GM12878 (cell line): ENCODE data around the gene INO80C. TPM values are rescaled to one million over a fixed set of nuclear protein-coding genes. Genes with fewer than 3 reads are reported as not detected.

ENCODE experiments used
- ATAC-seq: fragments of 200-7000 bp; cut with Tn5 transposase; 3 replicates; pipeline ENCODE4 v1.9.1; 2020; ENCODE audit warnings: mild to moderate bottlenecking, moderate library complexity
- BruUV-seq: library from RNA; stranded (reverse); fragments of 400-500 nt; replicated peaks from 2 replicates; lab custom pipeline; 2021; lab: Mats Ljungman, UMichigan
- CTCF ChIA-PET: fragments of 300-600 bp; sonication (Branson Sonifier 250); formaldehyde crosslinking; extraction: SDS; loops from one replicate; lab custom pipeline; 2021; ENCODE audit warnings: inconsistent platforms; lab: Yijun Ruan, JAX
- POLR2A ChIA-PET: fragments of 350-600 bp; formaldehyde crosslinking; extraction: SDS; loops from one replicate; lab custom pipeline; 2021; ENCODE audit warnings: inconsistent platforms; lab: Charles Lee
- RAD21 ChIA-PET: fragments of 300-600 bp; sonication (Branson Sonifier 250); formaldehyde crosslinking; loops from one replicate; lab custom pipeline; 2023; ENCODE audit warnings: antibody characterized with exemption; ENCODE audit not compliant: unreplicated experiment; lab: Charles Lee
- SMC1A ChIA-PET: fragments of 300-600 bp; sonication (Branson Sonifier 250); formaldehyde crosslinking; loops from one replicate; lab custom pipeline; 2023; ENCODE audit not compliant: unreplicated experiment, uncharacterized antibody; lab: Charles Lee
- DNase-seq: peaks from one replicate; pipeline ENCODE4 v3.0.0-alpha.2; 2011; ENCODE audit warnings: low read depth, low spot score
- FAIRE-seq: peaks from 3 replicates; lab custom pipeline; 2011; peaks lifted over from hg19 to GRCh38; lab: Jason Lieb, UNC
- H2AFZ ChIP-seq: 2 replicates; pipeline ENCODE4 v1.6.0; 2011; ENCODE audit warnings: low read depth, low read length, control low read depth; ENCODE audit not compliant: control insufficient read depth
- H3K27ac ChIP-seq: 2 replicates; pipeline ENCODE4 v1.5.1; 2011; ENCODE audit warnings: control low read depth; ENCODE audit not compliant: control insufficient read depth, insufficient read depth
- H3K27me3 ChIP-seq, 2 experiments: replicated peaks in 1 of 2; 2 replicates each; pipeline versions ENCODE4 v1.6.0 to v1.6.1; 2011; ENCODE audit warnings: low read length in 1 of 2; ENCODE audit not compliant: control insufficient read depth in 2 of 2, insufficient read depth in 2 of 2
- H3K36me3 ChIP-seq, 2 experiments: 2 replicates each; pipeline ENCODE4 v1.5.1; 2011; ENCODE audit warnings: low read length in 1 of 2; ENCODE audit not compliant: control insufficient read depth in 2 of 2, insufficient read depth in 2 of 2
- H3K4me1 ChIP-seq: 2 replicates; pipeline ENCODE4 v1.6.1; 2011; ENCODE audit warnings: mild to moderate bottlenecking, low read length, moderate library complexity, mixed read lengths; ENCODE audit not compliant: control insufficient read depth, insufficient read depth
- H3K4me2 ChIP-seq: 2 replicates; pipeline ENCODE4 v1.6.0; 2011; ENCODE audit warnings: control low read depth; ENCODE audit not compliant: control insufficient read depth, insufficient read depth
- H3K4me3 ChIP-seq: fragments of 200-600 bp; sonication (generic); 2 replicates; pipeline ENCODE4 v1.5.1; 2016
- H3K79me2 ChIP-seq: 2 replicates; pipeline ENCODE4 v1.6.0; 2011; ENCODE audit warnings: low read length; ENCODE audit not compliant: control insufficient read depth, insufficient read depth
- H3K9ac ChIP-seq: 2 replicates; pipeline ENCODE4 v1.8.0; 2011; ENCODE audit warnings: low read length, control low read depth, mixed read lengths; ENCODE audit not compliant: control insufficient read depth, insufficient read depth
- H3K9me3 ChIP-seq: replicated peaks from 3 replicates; pipeline ENCODE4 v1.5.1; 2011; ENCODE audit warnings: mild to moderate bottlenecking, low read length; ENCODE audit not compliant: control insufficient read depth, insufficient read depth
- H4K20me1 ChIP-seq: 2 replicates; pipeline ENCODE4 v1.6.0; 2011; ENCODE audit not compliant: control insufficient read depth, insufficient read depth
- IKZF1 ChIP-seq: fragments of 450-650 bp; conservative IDR thresholded peaks from 2 replicates; pipeline ENCODE4 v1.6.1; 2017; ENCODE audit warnings: antibody characterized with exemption, mild to moderate bottlenecking
- NR2F1 ChIP-seq: fragments of 450-650 bp; conservative IDR thresholded peaks from 2 replicates; pipeline ENCODE4 v1.6.1; 2017; ENCODE audit warnings: mild to moderate bottlenecking
- SIN3A ChIP-seq: IDR thresholded peaks from 2 replicates; pipeline ENCODE4 v1.6.1; 2012; ENCODE audit warnings: low read depth, low read length, improper control_type of control experiment
- STAT1 ChIP-seq: fragments of 450-650 bp; conservative IDR thresholded peaks from 2 replicates; pipeline ENCODE4 v1.6.1; 2014; ENCODE audit warnings: antibody characterized with exemption, mild to moderate bottlenecking
- WGBS: methylation state at CpG from one replicate; pipeline ENCODE4 v1.1.6; 2016; ENCODE audit warnings: low lambda C conversion rate; ENCODE audit not compliant: insufficient replicate concordance, insufficient coverage; ENCODE audit errors: missing lambda C conversion rate; 5-methylcytosine and 5-hydroxymethylcytosine counted together
- in situ Hi-C: fragments of 300-500 bp; cut with MboI; formaldehyde crosslinking; loops from 9 replicates; pipeline ENCODE4 v1.14.3; 2018; ENCODE audit warnings: mixed read lengths
- intact Hi-C: fragments of 100-400 bp; cut with micrococcal nuclease; formaldehyde crosslinking; loops from one replicate; pipeline ENCODE4 v1.14.2; 2022; ENCODE audit not compliant: unreplicated experiment
- polyA plus RNA-seq, 11 experiments: library from polyadenylated mRNA; depleted of rRNA in 4 of 11; unstranded in 6 of 11; stranded (reverse) in 5 of 11; fragments of >200 nt; fragmentation: Nextera tagmentation in 4 of 11; fragmentation: Illumina TruSeq in 1 of 11; extraction: Ambion mirVana in 4 of 11; extraction: Trizol in 1 of 11; gene quantifications; 1 replicate in 1 of 11; 2 replicates in 10 of 11; pipeline versions ENCODE4 v1.2.1 to v1.2.3, GENCODE V29; 2011 to 2016; ENCODE audit warnings: inconsistent platforms in 2 of 11, missing spikeins in 2 of 11, low read depth in 1 of 11
- total RNA-seq, 4 experiments: library from RNA; depleted of rRNA in 3 of 4; stranded (reverse); fragments of >200 nt in 3 of 4; fragmentation: Illumina TruSeq in 1 of 4; extraction: Trizol in 1 of 4; gene quantifications; 2 replicates each; pipeline versions ENCODE4 v1.2.1 to v1.2.3, GENCODE V29; 2013 to 2021
- TF ChIP-seq, protein P1 (sequence below): fragments of 150-350 bp; IDR thresholded peaks from 2 replicates; pipeline ENCODE4 v1.6.1; 2016; ENCODE audit warnings: low read depth, low read length
- TF ChIP-seq, protein P2 (sequence below): IDR thresholded peaks from 2 replicates; pipeline ENCODE4 v1.6.1; 2012; ENCODE audit warnings: low read length, inconsistent platforms

The INO80C gene
- total and polyA plus RNA-seq, 10 of the 15 experiments (the other 5 are each of a cell fraction or from before 2014, with no cell fraction given) = 9.9 to 43.2 (median 30.1) TPM

DNA sequence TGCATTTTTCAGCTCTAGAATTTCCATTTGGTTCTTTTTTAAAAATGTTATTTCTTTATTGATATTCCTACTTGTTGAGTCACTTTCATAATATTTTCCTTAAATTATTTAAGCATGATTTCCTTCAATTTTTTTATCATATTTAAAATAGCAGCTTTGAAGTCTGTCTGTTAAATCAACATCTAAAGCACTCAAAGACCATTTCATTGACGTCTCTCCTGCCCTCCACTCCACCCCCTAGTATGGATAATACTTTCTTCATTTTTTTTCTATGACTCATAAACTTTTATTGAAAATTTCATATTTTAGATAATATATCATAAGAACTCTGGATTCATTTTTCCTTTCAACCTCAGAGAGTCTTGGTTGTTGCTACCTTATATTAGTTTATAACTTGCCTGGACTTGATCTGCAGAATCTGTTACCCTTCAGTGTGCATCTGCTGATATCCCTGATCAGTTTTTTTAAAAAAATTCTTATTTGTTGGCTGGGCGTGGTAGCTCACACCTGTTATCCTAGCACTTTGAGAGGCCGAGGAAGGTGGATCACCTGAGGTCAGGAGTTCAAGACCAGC, 61.6 kb downstream of the INO80C start:
- H3K4me2 ChIP-seq = no peak overlapping the region
- H3K4me3 ChIP-seq = no peak overlapping the region
- ChIA-PET SMC1A (interaction anchor here (1.3 kb wide), 1 partner anchor 13 kb away, joined by 3 read pairs; no protein-coding TSS in a partner anchor), RAD21 (no interaction called here), POLR2A (no interaction called here), CTCF (no interaction called here)
- FAIRE-seq = no peak
- H3K4me1 ChIP-seq = no peaks in the 10 kb centered on the region
- H3K79me2 ChIP-seq = no peaks in the 10 kb centered on the region
- H3K27ac ChIP-seq = no peak overlapping the region
- no peaks in the 10 kb centered on the region for H3K9me3 ChIP-seq
- H3K9ac ChIP-seq = no peak overlapping the region
- TF ChIP-seq, protein P1, sequence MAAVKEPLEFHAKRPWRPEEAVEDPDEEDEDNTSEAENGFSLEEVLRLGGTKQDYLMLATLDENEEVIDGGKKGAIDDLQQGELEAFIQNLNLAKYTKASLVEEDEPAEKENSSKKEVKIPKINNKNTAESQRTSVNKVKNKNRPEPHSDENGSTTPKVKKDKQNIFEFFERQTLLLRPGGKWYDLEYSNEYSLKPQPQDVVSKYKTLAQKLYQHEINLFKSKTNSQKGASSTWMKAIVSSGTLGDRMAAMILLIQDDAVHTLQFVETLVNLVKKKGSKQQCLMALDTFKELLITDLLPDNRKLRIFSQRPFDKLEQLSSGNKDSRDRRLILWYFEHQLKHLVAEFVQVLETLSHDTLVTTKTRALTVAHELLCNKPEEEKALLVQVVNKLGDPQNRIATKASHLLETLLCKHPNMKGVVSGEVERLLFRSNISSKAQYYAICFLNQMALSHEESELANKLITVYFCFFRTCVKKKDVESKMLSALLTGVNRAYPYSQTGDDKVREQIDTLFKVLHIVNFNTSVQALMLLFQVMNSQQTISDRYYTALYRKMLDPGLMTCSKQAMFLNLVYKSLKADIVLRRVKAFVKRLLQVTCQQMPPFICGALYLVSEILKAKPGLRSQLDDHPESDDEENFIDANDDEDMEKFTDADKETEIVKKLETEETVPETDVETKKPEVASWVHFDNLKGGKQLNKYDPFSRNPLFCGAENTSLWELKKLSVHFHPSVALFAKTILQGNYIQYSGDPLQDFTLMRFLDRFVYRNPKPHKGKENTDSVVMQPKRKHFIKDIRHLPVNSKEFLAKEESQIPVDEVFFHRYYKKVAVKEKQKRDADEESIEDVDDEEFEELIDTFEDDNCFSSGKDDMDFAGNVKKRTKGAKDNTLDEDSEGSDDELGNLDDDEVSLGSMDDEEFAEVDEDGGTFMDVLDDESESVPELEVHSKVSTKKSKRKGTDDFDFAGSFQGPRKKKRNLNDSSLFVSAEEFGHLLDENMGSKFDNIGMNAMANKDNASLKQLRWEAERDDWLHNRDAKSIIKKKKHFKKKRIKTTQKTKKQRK = no peak
- TF ChIP-seq, protein P2, sequence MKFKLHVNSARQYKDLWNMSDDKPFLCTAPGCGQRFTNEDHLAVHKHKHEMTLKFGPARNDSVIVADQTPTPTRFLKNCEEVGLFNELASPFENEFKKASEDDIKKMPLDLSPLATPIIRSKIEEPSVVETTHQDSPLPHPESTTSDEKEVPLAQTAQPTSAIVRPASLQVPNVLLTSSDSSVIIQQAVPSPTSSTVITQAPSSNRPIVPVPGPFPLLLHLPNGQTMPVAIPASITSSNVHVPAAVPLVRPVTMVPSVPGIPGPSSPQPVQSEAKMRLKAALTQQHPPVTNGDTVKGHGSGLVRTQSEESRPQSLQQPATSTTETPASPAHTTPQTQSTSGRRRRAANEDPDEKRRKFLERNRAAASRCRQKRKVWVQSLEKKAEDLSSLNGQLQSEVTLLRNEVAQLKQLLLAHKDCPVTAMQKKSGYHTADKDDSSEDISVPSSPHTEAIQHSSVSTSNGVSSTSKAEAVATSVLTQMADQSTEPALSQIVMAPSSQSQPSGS = no peak
- no peak for TF ChIP-seq STAT1
- TF ChIP-seq NR2F1 = no peak
- TF ChIP-seq IKZF1 = no peak
- TF ChIP-seq SIN3A = no peak
- WGBS = 29% methylated on average over 3 of the region's 3 CpGs
- H3K27me3 ChIP-seq = no peaks in the 10 kb centered on the region
- intact Hi-C loops = no loop called here
- no peak for DNase-seq
- in situ Hi-C loops = no loop called here
- no peak for ATAC-seq
- BruUV-seq = no TSS peak
- H4K20me1 ChIP-seq = no peaks in the 10 kb centered on the region
- no peaks in the 10 kb centered on the region for H3K36me3 ChIP-seq
- H2AFZ ChIP-seq = no peak overlapping the region
